8988T (cell line): ENCODE results near the gene KIAA0513.
A peak's percentile ranks its signal among the peaks of the same experiment; 100 is the strongest.

Source experiments
- DNase-seq: peaks from one replicate; pipeline ENCODE4 v3.0.0; 2011

The KIAA0513 gene

GRCh38 chr16:85027349-85027957 is at the start of gene KIAA0513:
Gene KIAA0513, plus strand, starts transcription at chr16:85027795. Its CDS starts 39,277 bp downstream, at chr16:85067072.
- peak; percentile 94 for DNase-seq

- DNase-seq, result no peak
These were observed 48.1 kb upstream of the KIAA0513 start for GRCh38 chr16:84979516-84979915.

- DNase-seq, result no peak
These were observed 45.2 kb upstream of the KIAA0513 start for GRCh38 chr16:84982434-84982833.

GRCh38 chr16:84985079-84986065 is 42.2 kb upstream of the KIAA0513 start:
- DNase-seq, result no peak

- DNase-seq, result no peak
These were observed 41.5 kb upstream of the KIAA0513 start for GRCh38 chr16:84986102-84986501.

GRCh38 chr16:84986879-84987278 is 40.7 kb upstream of the KIAA0513 start:
- DNase-seq, result no peak

GRCh38 chr16:84988328-84989080 is 39.1 kb upstream of the KIAA0513 start:
- no peak for DNase-seq

GRCh38 chr16:84989749-84990620 is 37.6 kb upstream of the KIAA0513 start:
- no peak for DNase-seq

- DNase-seq, result no peak
These were observed 36.8 kb upstream of the KIAA0513 start for GRCh38 chr16:84990782-84991181.

- DNase-seq, result no peak
These were observed 34.9 kb upstream of the KIAA0513 start for GRCh38 chr16:84992717-84993075.

- DNase-seq, result no peak
These were observed 33.7 kb upstream of the KIAA0513 start for GRCh38 chr16:84993926-84994325.

GRCh38 chr16:84995663-84996062 is 31.9 kb upstream of the KIAA0513 start:
- no peak for DNase-seq

- no peak for DNase-seq
These were observed 31.2 kb upstream of the KIAA0513 start for GRCh38 chr16:84996365-84996764.

GRCh38 chr16:84999200-84999599 is 28.4 kb upstream of the KIAA0513 start:
- no peak for DNase-seq

GRCh38 chr16:84999857-85000480 is 27.6 kb upstream of the KIAA0513 start:
- DNase-seq, result no peak

- no peak for DNase-seq
These were observed 25.5 kb upstream of the KIAA0513 start for GRCh38 chr16:85002099-85002541.

- no peak for DNase-seq
These were observed 25.0 kb upstream of the KIAA0513 start for GRCh38 chr16:85002608-85003007.

GRCh38 chr16:85003076-85003475 is 24.5 kb upstream of the KIAA0513 start:
- no peak for DNase-seq

- DNase-seq, result no peak
These were observed 23.6 kb upstream of the KIAA0513 start for GRCh38 chr16:85003725-85004586.

- DNase-seq, result peak; percentile 84
These were observed 22.9 kb upstream of the KIAA0513 start for GRCh38 chr16:85004587-85005205.
